NCI-H146 treated with DMSO at 0.1 percent for 48 hours (cell line): ENCODE results near the gene MAP1B.

Experiments
- DNase-seq: peaks from one replicate; lab custom pipeline; 2025; ENCODE audit not compliant: unreplicated experiment; lab: John Stamatoyannopoulos, UW

The MAP1B gene

DNA sequence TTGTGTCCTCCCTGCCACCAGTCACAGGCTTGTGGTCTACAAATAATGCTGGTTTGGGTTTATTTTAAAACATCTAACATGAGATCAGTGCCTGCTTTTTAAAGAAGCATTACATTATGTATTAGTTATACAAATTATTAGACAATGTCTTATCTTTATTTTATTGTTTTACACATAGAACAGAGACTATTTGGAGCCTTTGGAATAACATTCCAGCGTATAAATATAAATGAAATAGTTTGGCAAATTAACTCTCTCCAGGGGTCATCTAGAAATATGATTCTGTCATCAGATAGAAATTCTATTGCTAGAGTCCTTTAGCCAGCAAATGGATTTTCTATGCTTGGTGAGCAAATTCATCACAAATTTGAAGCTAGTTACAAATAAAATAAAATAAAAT lies 22.4 kb downstream of the MAP1B start:
- no peak for DNase-seq

DNA sequence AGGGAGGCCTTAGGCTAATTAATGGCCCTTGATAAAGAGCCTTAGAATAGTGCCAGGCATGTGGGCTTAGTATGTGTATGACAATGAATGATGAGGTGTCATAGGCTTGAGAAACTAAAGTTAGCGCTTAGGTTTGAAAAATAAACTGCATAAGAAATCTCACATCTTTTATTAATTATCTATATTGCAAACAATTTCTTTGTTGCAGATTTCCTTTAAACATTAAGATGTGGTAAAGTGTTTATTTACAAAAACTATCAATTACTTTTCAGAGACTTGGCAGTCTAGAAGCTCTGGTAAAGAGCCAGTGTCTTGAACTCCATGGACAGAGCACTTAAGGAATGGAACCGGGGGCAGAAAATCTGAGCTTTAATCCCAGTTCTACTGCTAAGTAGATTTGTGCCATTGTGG lies 23.1 kb downstream of the MAP1B start:
- DNase-seq = no peak

DNA sequence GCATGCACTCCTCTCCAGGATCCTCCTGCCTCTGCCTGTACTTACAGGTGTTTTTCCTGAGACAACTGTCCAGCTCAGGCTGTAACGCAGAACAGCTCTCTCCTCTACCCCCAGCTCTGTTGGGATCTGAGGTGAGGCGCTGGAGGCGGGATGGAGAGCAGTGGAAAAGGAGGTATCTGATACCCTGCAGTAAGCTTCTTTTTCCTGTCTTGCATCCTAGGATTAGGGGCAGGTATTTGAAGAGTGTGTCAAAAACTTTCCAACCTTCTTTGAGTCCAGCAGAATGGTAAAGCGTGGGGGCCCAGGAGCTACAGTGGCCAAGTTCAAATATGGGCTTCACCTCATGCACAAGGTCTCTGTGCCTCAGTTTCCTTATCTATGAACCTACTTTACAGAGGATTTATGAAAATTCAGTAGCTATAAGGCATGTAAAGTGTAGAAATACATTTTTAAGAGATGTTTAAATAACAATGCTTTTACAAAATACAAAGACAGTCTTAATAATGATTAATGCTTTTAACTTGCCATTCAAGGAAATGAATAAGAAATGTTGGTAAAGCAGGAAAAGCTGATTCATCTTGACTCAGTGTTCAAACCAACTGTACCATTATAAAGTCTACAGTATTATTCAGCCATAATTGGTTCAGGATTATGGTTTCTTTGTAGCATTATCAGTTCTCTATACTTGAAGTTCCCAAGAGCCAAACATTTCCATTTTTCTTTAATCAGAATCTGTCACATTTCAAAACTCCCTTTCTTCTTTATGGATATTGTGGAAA lies 26.1 kb downstream of the MAP1B start:
- no peak for DNase-seq

DNA sequence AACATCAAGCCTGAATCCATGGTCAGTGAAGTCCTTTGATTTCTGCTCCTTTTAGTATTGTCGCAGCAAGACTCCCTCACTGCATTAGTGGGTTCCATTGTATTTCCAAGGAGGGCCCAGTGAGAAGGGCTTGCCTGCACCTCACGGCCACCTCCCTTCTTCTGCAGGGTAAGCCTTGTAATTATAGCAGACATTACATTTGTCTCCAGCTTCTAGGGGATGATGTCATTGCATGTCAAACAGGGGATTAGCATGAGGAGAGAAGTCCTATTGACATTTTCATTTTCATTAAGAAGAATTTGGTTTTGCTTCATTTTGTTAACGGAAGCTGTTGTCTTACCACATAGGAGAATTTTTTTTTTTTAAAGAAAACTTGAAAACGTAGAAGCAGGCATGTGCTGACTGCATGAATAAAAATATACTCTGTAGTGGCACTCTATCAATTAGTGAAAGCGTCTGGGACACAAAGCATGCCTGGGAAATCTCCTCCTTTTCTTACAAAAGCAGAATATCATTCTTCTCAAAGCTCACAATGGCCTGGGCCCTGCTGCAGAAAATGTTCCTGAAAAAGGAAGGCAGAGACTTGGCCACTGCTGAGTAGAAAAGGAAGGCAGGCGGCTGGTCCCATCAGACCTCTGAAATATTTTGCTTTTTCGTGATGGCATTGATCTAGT lies 27.1 kb downstream of the MAP1B start:
- DNase-seq = no peak

DNA sequence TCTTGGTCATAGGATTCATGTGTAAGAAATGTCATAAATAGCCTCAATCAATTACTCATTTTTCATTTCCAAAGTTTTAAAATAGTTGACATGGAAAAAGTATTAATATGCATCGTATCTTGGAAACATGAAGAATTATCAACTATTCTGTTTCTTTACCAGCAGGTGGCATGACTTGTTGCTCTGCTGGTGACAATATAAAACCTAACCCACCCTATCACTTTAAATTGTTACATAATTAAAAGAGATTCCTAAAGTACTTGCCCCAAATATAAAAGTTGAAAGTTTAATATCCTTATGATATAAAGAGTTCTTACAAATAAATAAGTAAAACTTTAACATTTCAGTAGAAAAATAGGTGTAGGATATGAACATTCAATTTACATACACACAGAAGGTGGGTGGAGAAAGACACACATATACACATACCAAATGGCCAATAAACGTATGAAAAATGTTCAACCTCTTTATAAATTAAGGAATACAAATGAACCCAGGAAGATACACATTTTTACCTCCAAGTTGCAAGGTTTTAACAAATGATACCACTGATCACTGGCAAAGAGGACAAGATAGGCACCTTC lies 30.6 kb downstream of the MAP1B start:
- DNase-seq = no peak

DNA sequence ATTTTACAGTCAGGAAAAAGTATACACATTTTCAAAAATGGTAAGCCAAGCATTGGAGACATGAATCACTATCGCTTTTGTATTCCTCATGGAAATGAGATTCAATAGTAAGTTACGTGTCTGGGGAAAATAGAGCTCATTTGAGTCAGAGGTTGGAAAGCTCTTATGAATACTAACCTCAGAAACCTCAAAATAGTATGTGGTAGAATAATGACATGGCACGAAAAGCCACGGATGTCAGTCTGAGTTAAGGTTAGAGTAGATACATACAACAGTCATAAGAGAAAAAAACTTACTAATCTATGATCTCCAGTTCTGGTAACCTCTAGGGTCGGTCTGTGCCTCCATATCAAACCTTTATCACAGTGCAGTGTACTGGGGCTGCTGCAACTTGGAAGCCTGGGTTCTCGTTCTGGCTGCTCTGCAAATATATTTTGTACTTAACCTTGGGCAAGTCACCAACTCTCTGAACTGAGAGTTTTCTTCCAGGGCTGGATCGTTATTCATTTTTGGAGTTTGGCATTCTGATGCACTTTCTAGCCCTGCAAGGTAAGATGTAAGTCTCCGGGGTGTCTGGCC lies 31.8 kb downstream of the MAP1B start:
- no peak for DNase-seq

DNA sequence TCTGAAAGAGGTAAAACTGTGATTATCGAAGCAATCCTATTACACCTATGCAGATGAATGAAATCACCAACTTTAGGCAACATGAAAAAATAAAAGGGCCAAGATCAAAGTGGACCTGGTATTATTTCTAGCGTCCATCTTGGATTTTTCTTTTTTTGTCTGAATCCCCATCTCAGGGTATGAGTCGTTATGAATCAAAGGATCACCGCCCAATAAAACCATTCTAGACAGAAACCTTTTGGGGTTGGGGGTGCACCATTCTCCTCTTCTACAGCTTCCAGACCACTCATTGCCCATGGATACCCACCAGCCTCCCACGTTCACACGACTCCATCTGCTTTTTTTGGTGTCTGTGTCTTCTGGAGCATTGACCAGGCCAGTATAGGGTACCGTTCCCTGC lies 33.4 kb downstream of the MAP1B start:
- DNase-seq = no peak

DNA sequence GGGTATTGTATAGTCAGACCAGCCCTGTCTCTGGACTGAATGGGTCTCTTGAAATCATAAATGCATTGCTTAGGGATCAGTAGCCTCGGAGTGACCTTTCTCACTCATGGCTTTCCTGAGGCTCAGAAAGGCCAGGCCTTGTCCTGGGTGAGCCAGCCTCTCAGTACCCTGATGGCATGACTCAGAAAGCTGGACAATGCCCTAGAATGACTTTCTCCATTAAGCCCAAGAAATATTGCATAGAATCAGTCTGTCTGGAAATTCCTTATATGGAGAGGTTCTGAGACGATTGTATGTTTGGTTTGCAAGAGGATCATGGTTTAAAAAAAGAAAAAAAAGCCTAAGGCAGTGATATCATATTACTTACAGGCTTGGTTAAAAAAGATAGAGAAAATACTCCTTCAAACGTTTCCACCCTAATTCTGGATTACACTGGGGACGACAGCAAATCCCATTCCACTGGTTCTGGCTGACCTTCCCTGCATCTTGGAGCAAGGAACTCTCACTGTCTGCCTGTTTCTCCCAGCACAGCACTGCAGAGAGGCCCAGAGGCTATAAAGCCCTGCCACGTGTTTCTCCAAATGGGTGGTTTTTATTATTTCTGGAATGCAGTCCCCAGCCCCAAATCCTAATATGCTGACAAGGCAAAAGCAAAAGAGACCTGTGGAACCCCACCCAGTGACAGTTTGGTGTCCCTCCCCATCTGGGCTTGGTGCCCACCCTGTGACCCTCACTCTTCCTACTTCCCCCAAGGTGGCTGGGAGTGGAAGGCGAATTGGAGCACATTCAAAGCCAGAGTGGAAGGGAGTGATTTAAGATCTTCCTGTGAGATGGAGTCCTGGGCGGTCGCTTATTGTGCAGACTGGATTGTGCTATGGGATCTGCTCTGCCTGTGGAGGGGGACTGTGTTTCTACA lies 34.4 kb downstream of the MAP1B start:
- no peak for DNase-seq

DNA sequence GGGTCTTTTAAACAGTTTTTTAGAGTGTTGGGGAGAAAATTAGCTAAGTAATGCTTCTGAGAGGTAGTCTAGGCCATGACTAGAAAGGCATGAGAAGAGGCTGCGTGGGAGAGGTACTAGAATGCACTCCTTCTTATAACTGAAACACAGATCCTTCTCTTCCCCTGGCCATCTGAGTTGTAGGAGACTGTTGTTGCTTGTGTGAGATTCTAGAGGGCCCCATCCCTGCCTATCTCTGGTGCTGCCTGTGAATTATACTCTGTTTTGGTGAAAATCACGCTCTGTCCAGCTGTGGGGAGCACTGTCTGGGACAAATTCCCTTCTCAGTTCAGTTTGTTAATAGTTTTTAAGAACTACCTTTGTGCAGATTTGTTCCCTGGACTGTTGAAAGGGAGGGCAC lies 37.5 kb downstream of the MAP1B start:
- DNase-seq = no peak

DNA sequence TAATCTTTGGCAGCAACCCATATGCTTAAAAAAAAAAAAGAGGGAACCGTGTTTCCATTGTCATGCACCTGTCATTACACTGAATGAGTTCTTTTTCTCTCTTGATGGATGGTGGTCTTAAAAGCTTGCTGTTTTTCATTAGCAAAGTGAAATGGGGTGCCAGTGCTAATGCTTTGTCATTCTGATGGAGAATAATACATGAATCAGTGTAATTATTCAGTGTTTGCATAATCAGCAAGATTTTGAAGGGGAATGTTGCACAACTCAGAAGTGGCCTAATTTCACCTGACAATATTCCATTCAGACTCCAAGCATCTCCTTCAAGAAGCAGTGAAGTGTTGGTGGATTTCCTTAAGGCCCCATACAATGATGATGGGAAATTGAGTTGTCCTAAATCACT lies 38.1 kb downstream of the MAP1B start:
- DNase-seq = no peak

DNA sequence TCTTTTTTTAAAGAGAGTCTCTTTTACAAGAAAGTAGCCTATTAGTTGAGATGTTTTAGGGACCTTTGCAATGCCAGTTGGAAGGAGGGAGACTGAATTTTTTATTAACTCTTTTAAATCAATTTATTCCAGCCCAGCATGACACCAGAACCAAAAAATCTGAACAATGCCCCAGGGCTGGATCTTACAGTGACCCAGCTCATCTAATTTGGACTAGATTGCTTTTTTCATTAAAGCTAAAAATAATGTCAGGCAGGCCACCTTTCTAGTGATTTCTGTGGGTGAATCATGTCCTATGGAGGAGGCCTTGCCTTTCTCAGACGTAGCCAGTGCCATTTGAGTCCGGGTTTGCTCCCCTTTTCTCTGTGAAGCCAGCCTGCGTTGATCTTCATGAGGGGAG lies 38.8 kb downstream of the MAP1B start:
- no peak for DNase-seq

DNA sequence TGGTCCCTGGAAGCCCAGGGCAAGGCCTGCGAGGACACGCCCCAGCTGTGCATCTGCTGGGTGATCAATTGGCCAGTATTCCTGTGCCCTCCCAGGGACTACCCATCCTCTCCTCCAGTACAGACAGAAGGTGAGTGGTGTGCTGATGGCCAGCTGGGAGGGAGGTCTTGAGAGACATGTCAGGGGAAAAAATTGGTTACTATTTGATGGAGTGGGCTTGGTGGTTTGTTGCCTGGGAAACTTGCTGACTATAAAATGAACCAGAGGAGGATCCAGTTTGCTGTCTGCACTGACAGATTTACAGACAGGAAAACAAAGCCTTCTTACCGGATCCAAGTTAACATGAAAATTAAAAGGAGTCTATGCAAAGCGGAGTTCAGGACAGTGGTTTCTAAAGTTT lies 40.3 kb downstream of the MAP1B start:
- no peak for DNase-seq

DNA sequence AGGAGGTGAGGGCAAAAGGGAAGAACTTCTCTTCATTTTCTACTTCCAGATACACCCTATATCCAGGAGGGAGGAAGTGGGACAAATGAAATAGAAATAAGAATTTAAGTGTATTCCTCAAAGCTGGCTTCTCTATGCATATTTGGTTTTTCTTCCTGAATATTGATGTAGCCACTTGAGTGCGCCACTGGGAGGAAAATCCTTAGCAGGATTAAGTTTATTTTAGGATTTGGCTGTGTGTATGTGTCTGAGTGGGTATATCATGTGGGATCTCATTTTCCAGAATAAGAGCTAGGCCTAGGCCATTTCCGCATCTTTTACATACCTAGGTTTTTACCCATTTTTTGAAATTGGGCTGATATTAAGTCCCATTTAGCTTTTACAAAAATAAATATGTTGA lies 42.5 kb downstream of the MAP1B start:
- no peak for DNase-seq

DNA sequence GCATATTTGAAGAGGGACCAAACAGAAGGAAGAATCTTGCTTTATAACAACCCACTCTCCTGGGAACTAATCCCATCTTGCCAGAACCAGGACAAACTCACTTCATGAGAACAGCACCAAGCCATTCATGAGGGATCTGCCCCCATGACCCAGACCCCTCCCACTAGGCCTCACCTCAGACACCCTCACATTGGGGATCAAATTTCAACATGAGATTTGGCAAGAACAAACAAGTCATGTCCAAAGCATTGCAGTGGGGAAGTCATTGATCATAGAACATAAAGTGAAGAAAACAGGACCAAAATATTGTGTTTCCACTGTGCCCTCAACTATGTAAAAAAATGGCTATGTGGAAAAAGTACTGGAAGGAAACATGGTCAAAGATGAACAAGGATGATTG lies 43.9 kb downstream of the MAP1B start:
- DNase-seq = no peak

DNA sequence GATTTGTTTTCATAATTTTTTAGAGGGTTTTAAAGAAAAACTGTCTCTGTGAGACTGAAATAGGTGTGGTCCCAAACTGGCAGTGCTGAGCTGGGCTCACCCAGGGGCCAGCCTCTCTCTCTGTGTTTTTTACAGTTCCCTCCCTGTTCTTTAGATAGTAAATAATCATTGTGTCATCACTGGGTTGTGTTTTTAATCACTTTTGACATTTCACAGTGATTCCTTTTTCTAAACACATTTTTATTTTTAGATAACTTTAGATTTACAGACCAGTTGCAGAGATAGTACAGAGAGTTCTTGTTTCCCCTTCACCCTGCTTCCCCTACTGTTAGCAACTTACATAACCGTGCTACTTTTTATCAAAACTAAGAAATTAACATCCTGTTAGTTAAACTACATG lies 44.4 kb downstream of the MAP1B start:
- DNase-seq = no peak

DNA sequence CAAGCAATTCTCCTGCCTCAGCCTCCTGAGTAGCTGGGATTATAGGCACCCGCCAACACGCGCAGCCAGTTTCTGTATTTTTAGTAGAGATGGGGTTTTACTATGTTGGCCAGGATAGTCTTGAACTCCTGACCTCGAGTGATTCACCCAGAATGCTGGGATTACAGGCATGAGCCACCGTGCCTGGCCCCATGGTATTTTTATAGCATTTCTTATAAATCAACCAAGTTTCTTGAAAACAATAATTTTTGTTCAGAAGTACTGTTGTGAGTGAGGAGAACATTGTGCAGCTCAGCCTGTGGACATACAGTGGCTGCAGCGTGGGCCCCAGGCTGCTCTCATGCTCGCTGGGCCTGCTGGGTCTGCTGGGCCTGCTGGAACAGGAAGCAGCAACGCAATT lies 45.3 kb downstream of the MAP1B start:
- DNase-seq = no peak

DNA sequence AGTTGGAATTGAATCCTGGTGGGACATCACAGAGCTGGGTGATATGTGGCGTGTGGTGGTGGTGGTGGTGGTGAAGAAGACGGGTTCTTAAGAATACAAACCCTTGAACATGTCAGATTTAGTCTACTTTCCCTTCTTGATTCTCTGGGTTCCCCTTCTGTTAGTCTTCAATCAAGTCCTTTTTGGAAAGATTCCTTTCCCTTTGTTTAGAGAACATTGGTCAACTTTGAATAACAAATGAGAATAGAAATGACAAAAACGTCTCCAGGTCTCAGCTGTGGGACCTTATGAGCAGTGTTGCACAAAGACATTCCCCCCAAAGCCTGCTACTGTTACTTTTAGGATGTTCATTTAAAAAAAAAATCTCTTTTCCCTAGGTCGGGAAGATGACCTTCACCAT lies 46.3 kb downstream of the MAP1B start:
- DNase-seq = no peak

DNA sequence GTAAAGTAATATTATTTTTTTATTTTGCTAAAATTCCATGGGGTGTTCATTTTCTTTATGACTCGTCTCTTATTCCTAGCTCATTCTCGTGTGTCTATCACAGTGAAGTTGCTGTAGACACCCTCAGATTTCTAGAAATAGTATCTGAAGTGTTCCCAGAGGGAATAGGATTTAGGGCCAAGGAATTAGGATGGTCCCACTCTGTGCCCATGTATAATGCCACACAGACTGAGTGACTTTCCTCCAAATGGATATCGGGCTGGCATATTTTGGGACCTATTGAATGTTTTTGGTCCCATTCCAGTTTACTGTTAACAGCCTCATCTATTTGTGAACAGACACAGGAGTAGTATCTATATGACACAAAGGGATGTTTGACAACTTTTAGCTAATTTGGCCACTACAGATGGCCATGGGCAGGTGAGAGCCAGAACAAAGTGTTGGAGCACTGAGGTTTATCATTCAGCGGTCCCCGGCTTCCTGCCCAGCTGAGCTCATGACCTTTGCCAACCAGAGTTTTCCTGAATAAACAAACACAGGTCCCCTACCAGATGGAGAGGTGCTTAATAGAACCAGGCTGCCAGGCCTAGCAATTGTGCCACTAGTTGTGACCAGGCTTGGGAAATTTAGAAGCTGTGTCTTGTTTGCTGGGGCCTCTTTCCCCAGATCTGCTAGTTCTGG lies 46.9 kb downstream of the MAP1B start:
- DNase-seq = peak; percentile 27

DNA sequence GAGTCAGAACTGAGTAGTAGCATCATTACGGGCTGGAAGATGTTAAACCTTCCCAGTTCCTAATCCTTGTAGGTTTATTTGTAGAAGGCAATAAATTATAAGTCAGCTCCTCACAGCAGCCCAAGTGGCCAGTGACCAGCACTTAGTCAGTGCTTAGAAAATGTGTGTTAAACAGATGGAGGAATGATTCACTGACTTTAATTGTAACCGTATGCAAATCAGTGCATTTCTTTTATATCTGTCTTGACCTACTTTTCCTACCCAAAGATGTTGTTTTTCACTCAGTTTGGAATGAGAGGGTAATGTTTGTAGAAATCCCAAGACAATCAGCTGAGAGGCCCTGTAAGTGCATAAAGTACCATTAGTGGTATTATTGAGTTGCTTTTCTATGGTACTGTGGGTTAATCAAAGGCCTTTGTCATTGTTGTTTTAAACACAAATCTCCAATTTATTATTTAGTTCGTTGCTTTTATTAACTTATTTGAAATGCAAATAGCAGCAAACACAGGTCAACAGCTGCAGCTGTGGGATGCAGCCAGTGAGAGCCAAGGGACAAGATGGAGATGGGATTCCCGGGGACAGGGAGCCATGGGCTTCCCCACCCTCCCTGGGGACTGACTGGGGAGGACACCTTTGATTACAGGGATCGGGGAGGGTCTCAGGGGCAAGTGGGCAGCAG lies 49.8 kb downstream of the MAP1B start:
- DNase-seq = no peak

DNA sequence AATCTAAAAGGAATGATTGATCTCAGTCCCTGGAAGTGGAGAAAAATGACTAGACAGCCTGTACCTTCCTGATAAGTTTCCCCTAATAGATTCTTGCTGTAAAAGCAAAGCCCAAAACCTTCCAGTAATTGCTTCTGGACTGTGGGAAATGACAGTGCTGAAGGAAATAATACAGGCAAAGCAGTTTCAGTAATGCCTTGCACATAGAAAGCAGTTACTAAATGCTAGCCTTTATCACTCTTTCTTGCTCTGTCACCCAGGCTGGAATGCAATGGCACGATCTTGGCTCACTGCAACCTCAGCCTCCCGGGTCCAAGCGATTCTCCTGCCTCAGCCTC lies 50.3 kb downstream of the MAP1B start:
- no peak for DNase-seq
